ENCODE results near the gene FABP2.
"Not testable (repeated sequence)": the region's sequence is repeated elsewhere in the genome, so short reads cannot be mapped to it uniquely, and the experiment has no call there.

FABP2 gene

DNA sequence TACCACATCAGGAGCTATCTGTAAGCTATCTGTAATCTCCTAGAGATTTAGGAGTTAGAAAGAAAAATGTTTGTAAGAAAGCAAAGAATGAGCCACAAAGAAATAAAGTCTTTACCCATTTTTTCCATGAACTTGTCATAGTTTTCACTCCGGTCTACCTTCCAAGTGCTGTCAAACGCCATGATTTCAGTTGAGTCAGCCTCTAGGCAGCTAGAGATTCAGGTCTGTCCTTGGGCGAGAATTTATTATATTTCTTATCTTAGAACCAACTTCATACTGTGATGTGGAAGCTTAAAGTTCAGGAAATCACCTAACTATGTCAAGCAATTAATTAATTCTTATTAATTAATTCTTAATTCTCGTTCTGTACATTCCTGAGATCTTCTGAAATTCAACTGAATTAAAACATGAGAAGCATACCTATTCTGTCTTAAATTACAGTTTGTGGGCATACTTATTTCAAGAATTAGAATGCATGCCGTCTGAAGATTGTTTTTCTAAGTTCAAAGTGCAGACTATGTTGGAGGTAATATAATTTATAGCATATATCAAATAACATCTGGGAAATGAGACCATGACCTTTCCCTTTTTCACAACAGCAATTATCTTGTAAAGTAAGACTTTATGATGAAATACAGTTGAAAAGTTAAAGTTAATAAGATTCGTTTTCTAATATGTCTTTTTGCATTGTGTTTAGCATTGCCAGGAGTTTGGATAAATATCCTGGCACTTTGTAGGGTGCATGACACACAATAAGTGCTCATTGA is at the start of gene FABP2:
TSS of gene FABP2 (minus strand) at position 218 of the 767 bp plus-strand sequence. CDS start at position 182, 36 bp downstream.
- no peak for DNase-seq

DNA sequence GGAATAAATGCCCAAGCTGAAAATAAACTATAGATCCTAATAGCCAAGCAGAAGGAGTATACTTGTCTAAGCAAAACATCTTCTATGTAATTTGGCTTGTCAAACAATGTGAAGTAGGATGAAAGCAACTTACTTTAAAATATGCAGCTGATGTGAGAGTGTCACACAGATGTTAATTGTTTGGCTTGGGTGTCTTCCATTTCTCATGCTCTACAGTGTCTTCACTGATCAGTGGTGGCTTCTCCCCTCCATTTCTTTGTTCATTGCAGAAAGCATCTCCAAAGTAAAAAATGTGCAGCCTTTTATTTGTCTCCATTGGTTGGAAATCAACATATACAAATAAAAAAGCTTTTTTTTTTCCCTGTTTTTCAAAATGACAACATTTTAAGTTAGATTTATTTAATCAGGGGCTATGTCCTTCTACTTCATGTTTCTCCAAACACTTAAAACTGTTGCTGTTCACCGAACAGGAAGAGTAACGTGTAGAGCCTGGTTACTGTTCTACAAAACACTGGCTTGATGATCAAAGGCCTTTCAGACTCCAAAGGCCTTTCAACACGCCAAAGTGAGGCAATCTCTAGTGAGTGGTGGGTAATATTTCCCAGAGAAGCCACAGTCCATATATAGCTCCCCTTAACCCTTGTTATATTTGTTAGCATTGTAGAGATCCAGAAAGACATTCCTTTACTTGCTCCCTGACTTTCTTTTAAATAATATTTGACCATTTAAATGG is 49.2 kb upstream of the FABP2 start:
- DNase-seq: not testable (repeated sequence)

DNA sequence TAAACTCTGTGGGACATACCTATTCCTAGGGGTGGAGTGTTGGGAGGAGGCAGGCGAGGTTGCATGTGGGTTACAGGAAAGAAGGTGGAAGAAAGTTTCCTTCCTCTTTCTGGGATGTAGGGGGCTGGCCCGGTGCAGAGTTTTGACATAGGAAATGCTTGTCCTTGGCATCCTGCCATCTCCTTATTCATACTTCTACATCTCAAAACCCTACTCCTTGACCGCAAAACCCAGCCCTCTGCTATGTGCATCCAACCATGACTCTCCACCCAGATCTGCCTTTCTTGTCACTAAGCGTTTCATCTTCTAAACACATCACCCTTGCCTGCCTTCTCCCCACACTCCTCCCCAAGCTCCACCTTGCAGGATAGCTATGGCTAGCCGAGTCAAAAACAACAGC is 48.5 kb upstream of the FABP2 start:
- DNase-seq: not testable (repeated sequence)

DNA sequence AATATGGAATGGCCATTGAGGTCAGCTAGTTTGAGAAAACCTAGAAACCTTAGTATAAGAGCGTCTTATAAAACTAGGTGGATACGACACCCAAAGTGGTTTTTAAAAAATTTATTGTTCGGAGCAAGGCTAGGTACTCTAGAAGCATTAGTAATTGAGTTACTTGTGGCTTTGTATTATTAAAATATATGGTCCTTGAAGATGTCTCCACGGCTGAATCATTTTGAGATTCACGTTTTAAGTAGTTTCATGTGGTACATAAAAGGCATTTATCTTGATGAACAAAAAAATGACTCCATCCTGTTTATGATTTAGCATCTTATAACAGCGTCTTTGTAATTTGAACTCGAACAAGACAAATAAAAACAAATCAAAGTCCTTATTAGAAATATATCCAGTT is 44.9 kb upstream of the FABP2 start:
- DNase-seq: not testable (repeated sequence)

DNA sequence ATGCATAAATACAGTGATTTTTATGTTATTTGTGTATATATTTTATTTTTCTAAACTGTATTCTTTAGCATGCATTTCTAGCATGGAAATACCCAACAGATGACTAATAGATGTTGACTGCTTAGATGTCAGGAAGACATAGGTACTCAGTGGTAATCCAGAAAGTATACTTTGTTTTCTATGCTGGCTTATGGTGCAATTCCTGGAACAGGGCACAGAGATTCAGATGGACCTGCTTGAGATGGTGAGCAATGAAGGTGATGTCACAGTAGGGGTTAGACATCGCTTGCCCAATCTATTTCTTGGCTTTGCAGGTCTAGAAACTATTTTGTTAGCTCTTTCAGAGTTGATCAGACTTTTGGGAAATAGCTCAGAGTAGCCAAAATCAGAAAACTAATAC is 42.3 kb upstream of the FABP2 start:
- not testable (repeated sequence) for DNase-seq

DNA sequence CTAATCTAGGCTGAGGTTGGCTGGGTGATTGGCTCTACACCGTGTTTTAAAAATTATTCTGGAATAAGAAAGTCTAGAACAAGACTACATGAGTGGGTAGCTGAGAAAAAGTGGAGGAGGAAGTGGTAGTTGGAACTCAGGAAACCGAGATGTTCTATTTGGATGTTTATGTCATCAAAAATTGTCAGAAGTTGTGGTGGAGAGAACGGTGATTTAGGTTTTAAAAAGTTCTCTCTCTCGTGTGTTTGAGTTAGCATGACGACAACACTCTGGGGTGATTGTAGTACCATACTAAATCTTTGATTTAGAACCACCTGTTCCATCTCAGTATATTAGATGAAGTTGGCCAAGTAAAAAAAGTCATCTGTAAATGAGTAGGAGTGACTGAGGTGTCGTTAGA is 41.4 kb upstream of the FABP2 start:
- not testable (repeated sequence) for DNase-seq

DNA sequence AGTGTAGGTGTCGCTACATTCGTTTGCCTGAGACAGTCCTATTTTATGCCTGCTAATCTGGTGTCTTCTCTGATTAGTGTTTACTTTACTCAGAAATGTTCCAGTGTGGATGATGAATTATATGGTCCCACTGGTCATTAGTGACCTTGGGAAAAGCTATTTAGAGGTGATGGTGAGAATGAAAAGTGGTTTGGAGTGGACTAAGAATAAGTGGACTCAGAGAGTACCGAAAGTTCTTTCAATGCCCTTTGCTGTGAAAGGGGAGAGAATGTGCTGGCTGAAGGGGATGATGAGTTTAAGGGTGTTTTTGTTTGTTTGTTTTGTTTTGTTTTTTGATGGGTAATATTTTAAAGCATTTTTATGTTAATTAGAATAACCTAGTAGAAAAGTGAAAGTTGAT is 40.5 kb upstream of the FABP2 start:
- not testable (repeated sequence) for DNase-seq

DNA sequence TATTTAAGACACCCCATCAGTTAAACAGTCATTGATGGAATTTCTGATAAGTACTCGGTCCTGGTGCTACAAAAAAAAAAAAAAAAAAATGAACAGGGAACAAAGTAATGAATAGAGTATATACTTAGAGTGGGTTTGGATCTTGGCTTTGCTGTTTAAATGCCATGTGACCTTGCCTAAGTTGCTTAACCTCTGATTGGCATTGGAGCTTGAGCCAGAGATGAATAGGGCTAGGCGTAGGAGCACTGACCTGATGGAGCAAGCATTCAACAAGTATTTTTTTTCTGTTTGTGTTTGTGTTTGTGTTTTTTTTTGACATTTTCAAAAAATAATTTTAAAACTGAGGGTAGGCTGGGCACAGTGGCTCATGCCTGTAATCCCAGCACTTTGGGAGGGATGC is 37.9 kb upstream of the FABP2 start:
- not testable (repeated sequence) for DNase-seq

DNA sequence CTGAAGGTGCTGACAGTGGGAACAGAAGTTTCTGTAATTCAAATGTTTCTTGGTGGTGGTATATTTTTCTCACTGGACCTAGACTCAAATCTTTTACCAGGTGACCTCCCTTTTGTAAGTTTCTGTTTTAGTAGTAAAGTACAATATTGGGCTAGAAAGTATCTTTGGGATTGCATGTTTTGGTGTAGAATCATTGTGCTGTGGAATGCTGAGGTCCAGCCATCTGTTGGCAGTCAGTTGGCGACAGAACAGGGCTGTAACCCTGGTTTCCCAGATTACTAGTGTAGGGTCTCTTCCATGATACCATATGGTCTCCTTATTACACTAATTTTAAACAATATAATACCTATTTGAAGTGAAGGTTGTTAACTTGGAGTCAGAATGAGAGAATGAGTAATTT is 34.9 kb upstream of the FABP2 start:
- DNase-seq: not testable (repeated sequence)

DNA sequence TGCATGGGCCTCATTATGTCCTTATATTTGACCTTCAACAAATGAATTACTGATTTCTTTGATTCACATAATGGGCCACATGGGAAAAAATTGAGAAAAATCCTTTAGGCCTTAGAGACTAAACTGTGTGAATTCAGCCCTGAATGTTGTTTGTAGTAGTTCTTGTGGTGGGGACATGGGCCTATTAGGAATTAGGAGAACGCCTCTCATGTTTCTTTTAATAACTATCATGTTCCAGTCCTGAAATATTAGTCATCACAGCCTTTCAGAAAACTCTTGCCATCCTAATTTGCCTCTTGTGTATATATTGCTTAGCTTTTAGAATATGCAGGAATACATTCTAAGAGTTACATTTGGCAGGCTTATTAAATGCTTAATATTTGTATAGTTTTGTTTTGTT is 34.1 kb upstream of the FABP2 start:
- not testable (repeated sequence) for DNase-seq

DNA sequence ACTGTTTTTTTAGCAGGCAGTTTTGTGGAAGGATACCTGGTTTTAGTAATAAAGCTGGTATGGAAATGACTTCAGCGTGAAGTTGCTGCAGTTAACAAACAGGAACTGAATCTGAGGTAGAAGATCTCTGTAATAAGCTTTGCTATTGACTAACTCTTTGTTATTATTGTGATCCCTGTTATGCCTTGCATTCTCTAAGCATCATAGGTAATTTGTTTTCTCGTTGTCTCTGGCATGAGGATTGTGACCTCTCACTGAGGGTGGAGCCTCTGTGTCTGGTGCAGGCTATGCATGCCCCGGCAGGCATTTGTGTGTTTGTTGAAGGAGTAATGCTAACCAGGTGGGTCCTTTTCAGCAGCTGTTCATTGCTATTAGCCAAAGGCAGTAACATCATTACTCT is 31.4 kb upstream of the FABP2 start:
- DNase-seq: not testable (repeated sequence)

DNA sequence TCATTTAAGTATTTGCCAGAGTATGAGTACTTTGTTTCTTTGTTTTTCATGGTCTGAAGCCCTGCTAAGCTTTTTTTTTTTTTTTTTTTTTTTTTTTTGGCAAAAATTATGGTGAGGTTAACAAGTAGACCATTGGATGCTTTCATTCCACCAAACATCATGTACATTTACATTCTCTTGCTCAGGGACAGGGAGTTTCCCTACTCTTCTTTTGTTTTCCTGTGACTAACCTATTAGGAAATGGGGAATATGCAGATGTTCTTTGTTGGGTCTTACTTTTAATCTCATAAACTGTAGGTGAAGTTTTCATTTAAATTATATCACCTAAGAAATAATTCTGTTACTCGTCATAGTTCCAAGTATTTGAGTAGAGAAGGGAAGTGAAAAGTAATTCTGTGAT is 26.2 kb upstream of the FABP2 start:
- not testable (repeated sequence) for DNase-seq

DNA sequence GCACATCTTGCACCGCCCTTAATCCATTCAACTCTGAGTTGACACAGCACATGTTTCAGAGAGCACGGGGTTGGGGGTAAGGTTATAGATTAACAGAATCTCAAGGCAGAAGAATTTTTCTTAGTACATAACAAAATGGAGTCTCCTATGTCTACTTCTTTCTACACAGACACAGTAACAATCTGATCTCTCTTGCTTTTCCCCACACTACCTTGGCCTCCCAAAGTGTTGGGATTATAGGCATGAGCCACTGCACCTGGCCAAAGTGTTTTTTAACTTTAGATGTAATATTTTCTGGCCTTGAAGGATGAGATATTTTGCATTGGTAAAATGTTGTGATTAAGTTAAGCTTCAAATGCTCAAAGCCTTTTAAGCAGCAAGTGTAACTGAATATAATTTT is 21.4 kb upstream of the FABP2 start:
- DNase-seq: not testable (repeated sequence)

DNA sequence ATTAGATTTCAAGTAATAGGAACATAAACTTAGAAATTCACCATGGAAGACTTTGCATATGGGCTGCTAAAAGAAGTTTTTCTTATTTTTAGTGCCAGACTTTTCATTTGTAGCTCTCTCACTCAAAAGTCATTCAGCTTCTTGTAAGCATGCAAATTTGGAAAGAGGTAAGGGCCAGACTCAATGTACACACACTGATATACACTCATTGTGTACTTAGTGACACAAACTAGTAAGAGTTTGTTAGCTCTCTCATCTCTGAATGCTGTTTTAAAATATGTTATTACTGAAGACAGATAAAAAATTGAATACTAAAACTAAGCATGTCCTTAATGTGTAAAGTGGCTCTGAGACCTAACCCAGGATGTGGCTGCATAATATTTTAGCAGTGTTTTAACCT is 18.0 kb upstream of the FABP2 start:
- DNase-seq: not testable (repeated sequence)

DNA sequence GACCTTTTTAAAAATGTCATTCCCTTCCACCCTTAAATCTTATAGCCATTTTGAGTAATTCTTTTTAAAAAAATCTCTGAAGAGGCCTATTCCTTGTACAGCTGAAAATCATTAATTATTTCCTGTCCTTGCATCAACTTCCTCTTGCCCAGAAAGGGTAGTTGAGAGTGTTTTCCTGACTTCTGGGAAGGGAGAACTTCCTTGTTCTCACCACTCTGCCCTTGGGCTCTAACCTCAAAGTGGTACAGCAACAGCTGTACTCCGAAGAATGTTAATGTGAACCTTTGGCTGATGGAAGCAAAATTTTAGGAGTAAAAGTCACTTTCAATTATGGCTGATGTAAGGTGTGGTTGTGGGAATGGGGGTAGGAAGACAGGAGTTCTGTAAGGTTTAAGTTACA is 15.1 kb upstream of the FABP2 start:
- DNase-seq: no peak

DNA sequence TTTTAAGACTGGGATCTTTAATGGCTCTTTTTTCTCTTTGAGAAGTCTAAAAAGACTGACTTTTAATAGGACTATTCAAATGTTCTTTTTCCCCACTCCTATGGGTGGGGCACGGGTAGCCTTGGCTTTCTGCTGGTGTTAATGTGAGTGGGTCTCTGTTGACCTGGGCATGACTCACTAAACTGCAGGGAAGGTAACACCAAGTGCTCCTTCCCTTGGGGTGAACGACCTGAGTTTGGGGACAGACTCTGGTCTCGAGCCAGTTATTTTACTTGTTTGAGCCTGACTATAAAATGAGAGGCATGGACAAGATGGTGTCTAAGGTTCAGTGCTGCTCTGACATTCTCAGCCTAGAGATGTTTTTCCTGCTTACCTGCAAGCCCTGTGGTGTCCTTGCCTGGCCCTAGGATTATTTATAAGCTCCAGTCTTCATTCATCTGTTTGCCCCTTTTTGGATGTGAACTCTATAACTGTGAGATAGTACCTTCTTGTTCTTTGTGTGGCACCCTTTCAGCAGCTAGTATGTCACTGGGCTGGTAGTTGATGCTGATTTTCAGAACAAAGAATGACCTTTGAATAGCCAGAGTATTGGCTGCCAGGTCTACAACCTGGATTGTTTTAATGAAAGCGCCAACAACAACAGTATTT is 14.5 kb upstream of the FABP2 start:
- not testable (repeated sequence) for DNase-seq

DNA sequence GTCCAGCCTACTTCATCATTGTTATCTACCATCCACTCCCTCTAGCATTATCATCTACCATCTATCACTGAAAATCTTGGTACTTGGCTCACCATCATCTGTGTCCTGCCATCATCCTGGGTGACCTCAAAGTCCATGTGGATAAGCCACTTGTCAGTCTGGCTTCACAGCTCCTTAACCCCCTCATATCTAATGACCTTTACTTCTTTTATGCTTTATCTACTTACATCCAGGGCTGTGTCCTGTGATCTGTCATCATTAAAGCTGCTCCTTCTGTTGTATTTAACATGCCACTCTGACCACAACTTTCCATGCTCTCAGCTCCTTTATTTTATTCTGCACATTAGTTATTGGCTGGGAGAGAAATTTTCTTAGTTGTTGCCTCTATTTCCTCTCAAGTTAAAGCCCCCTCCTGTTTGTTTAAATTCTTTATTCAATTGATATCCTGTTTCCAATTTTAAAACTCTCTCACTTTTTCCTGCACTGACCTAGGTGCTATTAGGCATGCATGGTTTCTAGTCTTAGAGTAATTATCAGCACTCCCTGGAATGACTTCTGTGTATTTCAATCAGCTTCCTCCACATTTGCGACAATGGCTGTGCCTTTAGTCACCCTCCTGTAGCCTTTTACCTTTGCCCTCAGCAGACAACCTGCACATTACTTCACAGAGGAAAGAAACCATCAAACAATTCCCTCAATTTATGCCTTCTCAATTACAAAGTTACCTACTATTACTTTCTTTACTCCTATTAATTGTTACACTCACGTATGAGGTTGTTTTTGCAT is 8.1 kb upstream of the FABP2 start:
- DNase-seq: no peak

DNA sequence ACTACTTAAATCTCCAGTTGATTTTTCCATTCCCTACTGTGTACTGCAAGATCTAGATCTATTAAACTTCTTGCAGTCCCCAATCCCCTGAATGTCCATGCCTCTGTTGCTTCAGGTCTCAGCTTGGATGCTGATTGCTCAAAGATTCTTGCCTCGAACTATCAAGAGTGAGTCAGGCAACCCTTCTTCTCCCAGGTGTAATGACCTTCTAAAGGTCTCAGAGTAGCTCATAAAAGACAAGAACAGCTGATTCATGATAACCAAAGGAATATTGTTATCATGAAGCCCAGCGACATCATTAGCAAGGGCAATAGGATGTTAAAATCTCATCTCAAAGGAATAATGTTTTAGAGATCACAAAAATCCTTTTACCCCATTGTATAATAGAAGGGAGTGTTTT is 6.8 kb upstream of the FABP2 start:
- DNase-seq: no peak

DNA sequence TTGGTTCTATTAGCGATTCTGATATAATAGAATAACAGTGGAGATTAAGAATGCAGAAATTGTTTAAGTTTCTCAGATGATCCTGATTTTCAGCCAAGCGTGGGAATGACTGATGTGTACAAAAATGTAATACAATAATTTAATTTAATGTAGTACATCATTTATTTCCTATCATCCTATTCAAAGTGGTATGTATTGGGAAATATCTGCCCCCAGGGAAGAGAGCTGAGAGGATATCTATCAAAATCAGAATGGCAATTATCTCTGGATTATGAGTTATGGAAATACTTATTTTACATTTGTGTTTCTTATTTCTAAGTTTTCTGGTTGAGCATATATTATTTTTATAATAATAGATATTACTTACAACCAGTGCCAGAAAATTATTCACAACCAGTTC is 3.9 kb downstream of the FABP2 start:
- DNase-seq: no peak

DNA sequence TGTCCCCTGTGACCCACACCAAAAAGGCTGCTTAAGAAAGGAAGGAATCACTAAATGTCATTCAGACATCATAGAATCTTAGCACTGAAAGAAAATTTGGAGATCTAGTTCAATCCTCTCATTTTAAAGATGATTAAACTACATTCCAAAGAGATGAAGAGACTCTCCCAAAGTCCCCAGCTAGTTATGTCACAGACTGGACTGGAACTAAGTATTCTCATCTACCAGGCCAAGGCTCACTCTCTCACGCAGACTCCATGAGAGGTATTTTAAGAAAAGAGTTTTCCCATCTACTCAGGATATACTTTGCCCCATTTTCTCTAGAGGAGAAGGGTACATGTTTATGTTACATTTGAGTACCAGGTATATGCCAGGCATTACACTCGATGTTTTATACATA is 6.9 kb downstream of the FABP2 start:
- DNase-seq: no peak

DNA sequence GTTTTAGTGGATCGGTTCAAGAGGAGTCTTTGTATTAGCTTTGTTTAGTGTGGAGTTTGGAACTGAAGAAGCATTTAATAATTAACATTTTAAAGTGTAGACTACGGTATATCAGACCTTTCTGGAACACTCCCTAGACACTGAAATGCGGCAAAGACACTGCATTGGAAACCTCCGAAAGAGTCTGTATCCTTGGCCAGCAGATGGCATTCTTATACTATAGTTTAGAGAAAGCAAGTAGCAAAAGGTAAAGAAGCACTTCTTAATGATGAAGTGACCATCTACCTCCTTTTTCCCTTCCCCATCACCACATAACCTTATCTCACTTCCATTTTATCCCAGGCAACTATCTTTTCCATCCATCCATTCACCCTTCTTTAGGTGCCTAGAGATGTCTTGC is 7.6 kb downstream of the FABP2 start:
- no peak for DNase-seq

DNA sequence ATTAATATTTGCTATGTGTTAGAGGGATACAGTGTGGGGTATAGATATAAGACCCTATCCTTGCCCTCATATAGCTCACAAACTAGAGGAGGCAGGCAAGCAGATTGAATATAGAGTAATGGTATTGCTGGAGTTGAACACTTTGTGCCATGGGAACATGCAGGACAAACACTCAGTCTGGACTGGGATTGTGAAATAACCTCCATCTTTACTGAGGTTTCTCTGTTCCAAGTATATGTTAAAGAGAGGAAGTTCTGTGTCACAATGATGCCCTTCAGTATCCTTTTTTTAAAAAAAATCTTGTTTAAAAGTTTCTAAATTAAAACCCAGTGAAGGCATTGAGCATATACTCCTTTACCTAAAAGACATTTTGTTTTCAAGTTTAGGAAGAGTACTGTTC is 8.7 kb downstream of the FABP2 start:
- no peak for DNase-seq

DNA sequence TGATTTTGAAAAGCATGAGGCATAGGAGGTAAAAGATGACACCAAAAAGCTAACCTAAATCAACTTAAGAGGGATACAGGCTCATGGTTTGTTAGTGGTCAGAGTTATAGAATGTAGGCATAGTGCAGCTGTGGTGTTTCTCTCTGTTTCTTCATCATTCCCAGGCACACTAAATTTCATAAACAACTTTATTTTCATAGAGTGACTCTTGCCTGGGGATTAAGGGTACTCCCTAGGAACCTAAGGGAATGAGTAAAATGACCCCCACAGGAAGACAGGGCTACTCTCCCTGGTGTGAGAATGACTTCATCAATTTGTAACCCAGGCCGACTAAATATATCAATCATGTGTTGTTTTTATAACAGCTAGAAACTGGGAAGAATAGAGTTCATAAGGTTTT is 11.1 kb downstream of the FABP2 start:
- no peak for DNase-seq

Data from NCI-H2029 treated with DMSO at 0.1 percent for 48 hours (cell line).